Duodenal mucosa (tissue), 2 donors: Measurements from ENCODE around the gene PGPEP1.
"Not testable (repeated sequence)": the region's sequence is repeated elsewhere in the genome, so short reads cannot be mapped to it uniquely, and the experiment has no call there.

Experiments
- H3K27ac ChIP-seq: one replicate; pipeline ENCODE4 v1.7.0; 2013; ENCODE audit warnings: low read depth, low read length
- H3K27me3 ChIP-seq, 2 donors: one replicate each; pipeline ENCODE4 v1.7.0; 2013; ENCODE audit warnings: low read length in 2 of 2, control low read depth in 1 of 2; ENCODE audit not compliant: insufficient read depth in 2 of 2, control insufficient read depth in 1 of 2
- H3K36me3 ChIP-seq, 2 donors: one replicate each; pipeline ENCODE4 v1.7.0; 2013; ENCODE audit warnings: low read length in 2 of 2, control low read depth in 1 of 2; ENCODE audit not compliant: insufficient read depth in 2 of 2, control insufficient read depth in 1 of 2
- H3K4me1 ChIP-seq, 2 donors: one replicate each; pipeline ENCODE4 v1.7.0; 2013; ENCODE audit warnings: low read length in 2 of 2, control low read depth in 1 of 2; ENCODE audit not compliant: insufficient read depth in 2 of 2, control insufficient read depth in 1 of 2
- H3K4me3 ChIP-seq, 2 donors: one replicate each; pipeline ENCODE4 v1.7.0; 2013; ENCODE audit warnings: low read length in 2 of 2, low read depth in 1 of 2
- H3K9ac ChIP-seq, 2 donors: one replicate each; pipeline ENCODE4 v1.7.0; 2013; ENCODE audit warnings: low read length in 2 of 2, low read depth in 1 of 2
- H3K9me3 ChIP-seq, 2 donors: one replicate each; pipeline ENCODE4 v1.7.0; 2013; ENCODE audit warnings: low read length in 2 of 2, control low read depth in 1 of 2; ENCODE audit not compliant: control insufficient read depth in 1 of 2

PGPEP1 gene

GRCh38 chr19:18319591-18320135, 20.7 kb upstream of the PGPEP1 start:
- H3K9ac ChIP-seq, result peak overlapping the region in 1 of 2 donors; percentile 95

GRCh38 chr19:18320865-18321733, 19.3 kb upstream of the PGPEP1 start:
- Histone ChIP-seq H3K9me3 (no peaks in the 10 kb centered on the region), H3K27ac (peak overlapping the region; percentile 78), H3K27me3 (no peaks in the 10 kb centered on the region), H3K9ac (peak overlapping the region; percentile 90 to 95), H3K36me3 (no peaks in the 10 kb centered on the region), H3K4me3 (peak overlapping the region; percentile 76 to 88), H3K4me1 (peaks cover 51 to 53% of the 10 kb centered on the region in 2 donors)

More at GRCh38 chr19:18319591-18320135, 20.7 kb upstream of the PGPEP1 start:
- Histone ChIP-seq H3K9me3 (no peaks in the 10 kb centered on the region), H3K27ac (peak overlapping the region; percentile 78), H3K4me3 (no peak overlapping the region), H3K36me3 (peaks cover 0 to 2% of the 10 kb centered on the region in 2 donors), H3K4me1 (peaks cover 53 to 55% of the 10 kb centered on the region in 2 donors), H3K27me3 (no peaks in the 10 kb centered on the region)

GRCh38 chr19:18321734-18322102, 18.7 kb upstream of the PGPEP1 start:
- H3K9ac ChIP-seq, result peak overlapping the region; percentile 90 to 95

GRCh38 chr19:18322318-18322758, 18.1 kb upstream of the PGPEP1 start:
- H3K4me3 ChIP-seq, result peak overlapping the region; percentile 76 to 88
- H3K4me1 ChIP-seq, result peaks cover 45 to 53% of the 10 kb centered on the region in 2 donors
- peak overlapping the region; percentile 90 to 95 for H3K9ac ChIP-seq
- no peaks in the 10 kb centered on the region for H3K9me3 ChIP-seq
- no peaks in the 10 kb centered on the region for H3K27me3 ChIP-seq
- H3K27ac ChIP-seq, result peak overlapping the region; percentile 83
- no peaks in the 10 kb centered on the region for H3K36me3 ChIP-seq

More at GRCh38 chr19:18321734-18322102, 18.7 kb upstream of the PGPEP1 start:
- no peaks in the 10 kb centered on the region for H3K27me3 ChIP-seq
- peak overlapping the region; percentile 76 to 88 for H3K4me3 ChIP-seq
- H3K36me3 ChIP-seq, result no peaks in the 10 kb centered on the region
- peaks cover 45 to 53% of the 10 kb centered on the region in 2 donors for H3K4me1 ChIP-seq
- H3K27ac ChIP-seq, result peak overlapping the region; percentile 83
- no peaks in the 10 kb centered on the region for H3K9me3 ChIP-seq

- Histone ChIP-seq H3K4me1 (peaks cover 41 to 49% of the 10 kb centered on the region in 2 donors), H3K4me3 (peak within 1 kb of the TSS; percentile 76 to 88), H3K27ac (peak within 1 kb of the TSS; percentile 87), H3K9me3 (no peaks in the 10 kb centered on the region), H3K36me3 (no peaks in the 10 kb centered on the region), H3K9ac (peak within 1 kb of the TSS; percentile 90 to 95), H3K27me3 (no peaks in the 10 kb centered on the region)
Observed at GRCh38 chr19:18322759-18323460, 17.5 kb upstream of the PGPEP1 start, which contains the start of gene LSM4. LSM4 (minus strand) TSS chr19:18323076; CDS start chr19:18323020, 56 bp downstream.

- not testable (repeated sequence) for H3K27ac ChIP-seq, H3K27me3 ChIP-seq, H3K9me3 ChIP-seq, H3K4me3 ChIP-seq, H3K36me3 ChIP-seq
- Histone ChIP-seq H3K4me1 (peaks cover 37 to 46% of the 10 kb centered on the region in 2 donors), H3K9ac (peak overlapping the region in 1 of 2 donors; percentile 82)
Observed at GRCh38 chr19:18324373-18324731, 16.0 kb upstream of the PGPEP1 start.

- no peak overlapping the region for H3K4me3 ChIP-seq
- no peaks in the 10 kb centered on the region for H3K36me3 ChIP-seq
- H3K9me3 ChIP-seq, result no peaks in the 10 kb centered on the region
- H3K9ac ChIP-seq, result no peak overlapping the region
- peaks cover 20 to 29% of the 10 kb centered on the region in 2 donors for H3K4me1 ChIP-seq
- H3K27me3 ChIP-seq, result no peaks in the 10 kb centered on the region
- H3K27ac ChIP-seq, result no peak overlapping the region
Observed at GRCh38 chr19:18326772-18327171, 13.6 kb upstream of the PGPEP1 start.

GRCh38 chr19:18328340-18329034, 11.9 kb upstream of the PGPEP1 start:
- Histone ChIP-seq H3K4me3 (peak overlapping the region; percentile 44 to 63), H3K27me3 (no peaks in the 10 kb centered on the region), H3K9ac (peak overlapping the region; percentile 33 to 55), H3K27ac (peak overlapping the region; percentile 55), H3K9me3 (no peaks in the 10 kb centered on the region), H3K36me3 (no peaks in the 10 kb centered on the region), H3K4me1 (peaks cover 13 to 18% of the 10 kb centered on the region in 2 donors)

GRCh38 chr19:18329035-18329376, 11.4 kb upstream of the PGPEP1 start:
- peak overlapping the region; percentile 33 to 55 for H3K9ac ChIP-seq
- H3K27ac ChIP-seq, result peak overlapping the region; percentile 34
- H3K36me3 ChIP-seq, result no peaks in the 10 kb centered on the region
- H3K27me3 ChIP-seq, result no peaks in the 10 kb centered on the region
- H3K4me1 ChIP-seq, result peaks cover 10 to 13% of the 10 kb centered on the region in 2 donors
- no peaks in the 10 kb centered on the region for H3K9me3 ChIP-seq
- H3K4me3 ChIP-seq, result peak overlapping the region; percentile 44 to 63
